KMS-11 (cell line): Measurements from ENCODE around the gene NT5DC2.

Source experiments
- H2AFZ ChIP-seq: fragments of 200-600 bp; sonication (generic); 2 replicates; pipeline ENCODE4 v1.6.1; 2016; ENCODE audit warnings: antibody characterized with exemption, mixed run types, low read depth
- H3K27ac ChIP-seq: fragments of 200-600 bp; sonication (generic); 2 replicates; pipeline ENCODE4 v1.6.1; 2016; ENCODE audit warnings: mild to moderate bottlenecking, mixed run types
- H3K27me3 ChIP-seq: fragments of 200-600 bp; sonication (generic); 2 replicates; pipeline ENCODE4 v1.6.1; 2017; ENCODE audit warnings: mild to moderate bottlenecking, low read depth, mixed run types, moderate library complexity; ENCODE audit not compliant: insufficient read depth
- H3K36me3 ChIP-seq: fragments of 200-600 bp; sonication (generic); 2 replicates; pipeline ENCODE4 v1.6.1; 2017; ENCODE audit warnings: mild to moderate bottlenecking, mixed run types; ENCODE audit not compliant: insufficient read depth
- H3K4me1 ChIP-seq: fragments of 200-600 bp; sonication (generic); 2 replicates; pipeline ENCODE4 v1.6.1; 2016; ENCODE audit warnings: mild to moderate bottlenecking, low read depth, mixed run types; ENCODE audit not compliant: poor library complexity, severe bottlenecking
- H3K4me2 ChIP-seq: fragments of 200-600 bp; sonication (generic); 2 replicates; pipeline ENCODE4 v1.7.0; 2016; ENCODE audit warnings: mild to moderate bottlenecking, mixed run types
- H3K4me3 ChIP-seq: fragments of 200-600 bp; sonication (generic); IDR thresholded peaks from 2 replicates; pipeline ENCODE4 v1.6.1; 2017; ENCODE audit warnings: low read depth, low read length, mixed read lengths; ENCODE audit not compliant: insufficient read depth
- H3K79me2 ChIP-seq: fragments of 200-600 bp; sonication (generic); 2 replicates; pipeline ENCODE4 v1.6.1; 2016; ENCODE audit warnings: low read depth, mixed run types; ENCODE audit not compliant: insufficient read depth
- H3K9ac ChIP-seq: fragments of 200-600 bp; sonication (generic); 2 replicates; pipeline ENCODE4 v1.6.1; 2016; ENCODE audit warnings: mild to moderate bottlenecking, mixed run types
- H4K20me1 ChIP-seq: fragments of 200-600 bp; sonication (generic); 2 replicates; pipeline ENCODE4 v1.6.1; 2016; ENCODE audit warnings: mild to moderate bottlenecking, mixed run types; ENCODE audit not compliant: insufficient read depth
- CTCF ChIP-seq: fragments of 200-600 bp; sonication (generic); conservative IDR thresholded peaks from 2 replicates; pipeline ENCODE4 v1.6.1; 2017; ENCODE audit warnings: low read depth, mild to moderate bottlenecking, antibody characterized with exemption, low read length, moderate library complexity, mixed read lengths

Gene NT5DC2

DNA sequence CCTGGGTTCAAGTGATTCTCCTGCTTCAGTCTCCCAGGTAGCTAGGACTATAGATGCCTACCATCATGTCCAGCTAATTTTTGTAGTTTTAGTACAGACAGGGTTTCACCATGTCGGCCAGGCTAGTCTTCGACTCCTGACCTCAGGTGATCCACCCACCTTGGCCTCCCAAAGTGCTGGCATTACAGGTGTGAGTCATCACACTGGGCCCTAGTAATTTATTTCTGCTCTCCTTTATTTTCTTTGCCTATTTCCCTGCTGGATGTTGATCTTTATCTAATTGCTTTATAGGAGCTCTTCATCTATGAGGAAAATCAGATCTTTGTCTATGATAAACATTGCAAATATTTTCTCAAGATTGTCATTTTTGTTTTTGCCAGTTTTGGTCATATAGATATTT lies 34.4 kb upstream of the NT5DC2 start:
- Histone ChIP-seq H2AFZ (no peak overlapping the region), H3K79me2 (no peaks in the 10 kb centered on the region), H3K27ac (no peak overlapping the region), H4K20me1 (no peaks in the 10 kb centered on the region), H3K36me3 (no peaks in the 10 kb centered on the region), H3K4me1 (no peaks in the 10 kb centered on the region), H3K27me3 (no peaks in the 10 kb centered on the region), H3K9ac (no peak overlapping the region), H3K4me3 (no peak overlapping the region), H3K4me2 (no peak overlapping the region)
- no peak for TF ChIP-seq CTCF

DNA sequence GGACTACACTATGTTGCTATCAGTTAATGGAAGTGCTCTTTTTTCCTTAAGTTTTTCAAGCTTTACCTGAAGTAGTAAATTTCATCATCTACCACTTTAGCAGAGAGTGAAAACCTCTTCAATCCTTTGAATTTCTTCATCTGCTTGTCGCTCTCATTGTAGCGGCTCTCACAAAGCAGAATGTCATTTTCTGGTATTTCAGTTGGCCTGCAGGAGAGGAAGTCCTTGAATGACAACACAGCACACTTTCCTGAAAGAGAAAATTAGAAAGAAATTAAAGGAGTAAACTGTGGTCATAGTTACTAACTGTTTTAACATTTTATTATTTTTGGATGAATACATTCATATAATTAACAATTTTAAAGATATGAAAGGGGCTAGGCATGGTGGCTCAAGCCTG lies 30.3 kb upstream of the NT5DC2 start:
- Histone ChIP-seq H3K4me1 (no peaks in the 10 kb centered on the region), H3K4me3 (no peak overlapping the region), H3K4me2 (no peak overlapping the region), H3K9ac (no peak overlapping the region), H3K36me3 (no peaks in the 10 kb centered on the region), H2AFZ (no peak overlapping the region), H3K79me2 (no peaks in the 10 kb centered on the region), H3K27me3 (no peaks in the 10 kb centered on the region), H3K27ac (no peak overlapping the region), H4K20me1 (no peaks in the 10 kb centered on the region)
- TF ChIP-seq CTCF = no peak

- Histone ChIP-seq H2AFZ (no peak overlapping the region), H3K79me2 (no peaks in the 10 kb centered on the region), H3K9ac (no peak overlapping the region), H3K27me3 (no peaks in the 10 kb centered on the region), H4K20me1 (no peaks in the 10 kb centered on the region), H3K4me2 (no peak overlapping the region), H3K36me3 (no peaks in the 10 kb centered on the region), H3K4me3 (no peak overlapping the region), H3K4me1 (no peaks in the 10 kb centered on the region), H3K27ac (no peak overlapping the region)
- no peak for TF ChIP-seq CTCF
These were observed 27.5 kb upstream of the NT5DC2 start for GRCh38 chr3:52561028-52561747.

GRCh38 chr3:52558436-52558835 lies 24.8 kb upstream of the NT5DC2 start:
- Histone ChIP-seq H3K27ac (no peak overlapping the region), H3K4me2 (no peak overlapping the region), H3K36me3 (no peaks in the 10 kb centered on the region), H3K27me3 (no peaks in the 10 kb centered on the region), H4K20me1 (no peaks in the 10 kb centered on the region), H3K9ac (no peak overlapping the region), H2AFZ (no peak overlapping the region), H3K4me3 (no peak overlapping the region), H3K4me1 (no peaks in the 10 kb centered on the region), H3K79me2 (no peaks in the 10 kb centered on the region)
- TF ChIP-seq CTCF = no peak
